ENCODE results near the gene PHC2. TPM values are rescaled to one million over a fixed set of nuclear protein-coding genes. Genes with fewer than 3 reads are reported as not detected.

Gene PHC2
- total RNA-seq, 4 donors from 2014 or later: 52.7 to 68.9 (median 59.8) TPM

DNA sequence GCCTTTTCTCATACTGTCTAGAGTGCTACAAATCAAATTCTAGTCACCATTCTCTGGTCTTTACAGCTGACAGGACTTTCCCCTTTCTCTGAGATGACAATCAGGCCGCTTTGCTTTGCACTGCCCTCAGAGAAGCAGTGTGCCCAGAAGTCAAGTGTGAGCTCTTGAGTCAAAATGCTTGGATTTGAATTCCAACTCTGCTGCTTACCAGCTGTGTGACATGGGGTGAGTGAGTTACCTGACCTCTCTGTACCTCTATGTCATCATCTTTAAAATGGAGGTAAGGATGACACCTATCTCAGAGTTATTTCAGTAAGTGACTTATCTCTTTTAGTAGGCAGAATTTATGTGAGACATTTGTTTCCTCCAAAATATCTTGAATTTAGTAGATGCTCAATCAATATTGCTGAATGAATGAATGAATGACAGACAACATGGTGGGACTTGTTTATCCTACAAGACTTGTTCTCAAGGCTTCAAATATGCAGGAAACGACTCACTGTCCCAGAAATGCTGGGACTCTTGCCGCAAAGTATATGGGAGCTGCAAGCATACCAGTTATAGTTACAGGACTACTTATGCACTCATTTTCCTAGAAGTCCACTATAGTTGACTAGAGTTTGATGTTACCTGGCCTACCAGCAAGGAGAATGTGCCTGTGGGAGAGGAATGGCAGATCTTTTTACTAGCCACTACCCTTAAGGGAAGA, 71.9 kb downstream of the PHC2 start:
- no peak for TF ChIP-seq POLR2AphosphoS5 (IDR thresholded peaks at IDR 0.05)
- TF ChIP-seq, protein P1, sequence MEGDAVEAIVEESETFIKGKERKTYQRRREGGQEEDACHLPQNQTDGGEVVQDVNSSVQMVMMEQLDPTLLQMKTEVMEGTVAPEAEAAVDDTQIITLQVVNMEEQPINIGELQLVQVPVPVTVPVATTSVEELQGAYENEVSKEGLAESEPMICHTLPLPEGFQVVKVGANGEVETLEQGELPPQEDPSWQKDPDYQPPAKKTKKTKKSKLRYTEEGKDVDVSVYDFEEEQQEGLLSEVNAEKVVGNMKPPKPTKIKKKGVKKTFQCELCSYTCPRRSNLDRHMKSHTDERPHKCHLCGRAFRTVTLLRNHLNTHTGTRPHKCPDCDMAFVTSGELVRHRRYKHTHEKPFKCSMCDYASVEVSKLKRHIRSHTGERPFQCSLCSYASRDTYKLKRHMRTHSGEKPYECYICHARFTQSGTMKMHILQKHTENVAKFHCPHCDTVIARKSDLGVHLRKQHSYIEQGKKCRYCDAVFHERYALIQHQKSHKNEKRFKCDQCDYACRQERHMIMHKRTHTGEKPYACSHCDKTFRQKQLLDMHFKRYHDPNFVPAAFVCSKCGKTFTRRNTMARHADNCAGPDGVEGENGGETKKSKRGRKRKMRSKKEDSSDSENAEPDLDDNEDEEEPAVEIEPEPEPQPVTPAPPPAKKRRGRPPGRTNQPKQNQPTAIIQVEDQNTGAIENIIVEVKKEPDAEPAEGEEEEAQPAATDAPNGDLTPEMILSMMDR (IDR thresholded peaks at IDR 0.05): no peak
- no peak for TF ChIP-seq EP300 (IDR thresholded peaks at IDR 0.05; ENCODE audit: low read depth)
- TF ChIP-seq POLR2A (IDR thresholded peaks at IDR 0.05): no peak
- in situ Hi-C loops (cut with MboI; ENCODE audit: low pct_ligation_motif_present in 1 of 4, low pct_unique_long_range_greater_than_20kb in 1 of 4, low sequenced_read_pairs in 3 of 4) (loop anchor here in 1 of 4 donors (25.0 kb wide), 1 partner anchor 103 kb away; the partner anchor contains the start of gene ZSCAN20), intact Hi-C loops (cut with DNase I; ENCODE audit: low total_unique reads) (no loop called here)
- Histone ChIP-seq H3K9me3 (no peaks in the 10 kb centered on the region), H3K27me3 (no peaks in the 10 kb centered on the region), H3K36me3 (no peaks in the 10 kb centered on the region), H3K4me1 (peaks cover 0 to 8% (median 2%) of the 10 kb centered on the region in 4 donors), H3K4me3 (no peak overlapping the region), H3K27ac (no peak overlapping the region)
- 82 to 86% methylated on average over 2 to 3 of the region's 3 CpGs for WGBS, 2 donors (ENCODE audit: low coverage in 1 of 2)
- no peak for DNase-seq

DNA sequence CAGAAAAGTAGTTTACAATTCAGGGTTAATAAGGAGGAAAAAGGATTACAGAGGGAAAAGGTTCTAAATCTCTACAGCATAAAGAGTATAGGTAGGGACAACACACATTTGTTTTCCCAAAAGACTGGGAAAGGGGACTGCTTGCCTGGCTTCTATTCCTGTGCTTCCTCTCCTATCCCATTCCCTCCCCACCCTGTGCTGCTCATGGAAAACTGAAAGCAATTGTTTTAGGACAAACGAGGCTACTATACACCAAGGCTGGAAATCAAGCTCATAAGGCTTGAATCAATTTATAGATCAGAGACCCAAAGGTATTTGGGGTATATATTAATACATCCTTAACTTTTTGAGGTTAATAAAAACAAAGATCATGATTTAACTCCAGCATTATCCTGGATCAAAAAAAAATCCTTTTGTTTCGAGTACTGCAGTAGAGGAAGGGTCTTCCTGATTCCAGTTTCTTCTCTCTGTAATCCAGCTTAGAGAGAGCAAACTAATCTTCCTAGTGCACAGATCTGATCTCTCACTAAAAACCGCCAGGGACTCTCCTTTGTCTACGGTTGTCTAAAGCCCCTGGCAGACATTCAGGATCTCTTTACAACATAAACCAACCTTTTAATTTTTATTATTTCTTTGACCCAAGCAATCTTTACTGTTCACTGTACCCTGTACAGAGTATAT, 72.6 kb downstream of the PHC2 start:
- intact Hi-C loops (cut with DNase I; ENCODE audit: low total_unique reads): no loop called here
- WGBS, 2 donors (ENCODE audit: low coverage in 1 of 2): 55 to 60% methylated on average over 2 to 4 of the region's 4 CpGs
- H3K4me3 ChIP-seq: no peak overlapping the region

DNA sequence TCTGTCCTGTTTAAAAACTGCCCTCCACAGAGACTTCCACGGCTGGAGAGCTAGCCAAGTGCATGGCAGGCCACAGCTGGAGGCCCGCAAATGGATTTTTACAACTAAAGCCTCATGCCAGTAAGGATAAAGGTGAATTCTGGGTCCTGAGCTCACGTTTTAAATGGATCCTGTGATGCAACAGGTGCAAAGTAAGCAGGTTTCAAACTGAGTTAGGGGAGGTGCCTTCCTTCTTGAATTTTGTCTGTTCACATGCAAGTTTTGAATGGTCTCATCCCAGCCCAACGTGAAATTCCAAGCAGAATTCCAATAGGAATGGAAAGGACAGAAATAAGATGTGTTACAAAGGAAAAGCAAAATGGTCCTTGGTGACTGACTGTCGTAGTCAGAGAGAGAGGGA, 73.8 kb downstream of the PHC2 start:
- no peak overlapping the region for H3K27ac ChIP-seq
- no peaks in the 10 kb centered on the region for H3K4me1 ChIP-seq
- in situ Hi-C loops (cut with MboI; ENCODE audit: low pct_ligation_motif_present in 1 of 4, low pct_unique_long_range_greater_than_20kb in 1 of 4, low sequenced_read_pairs in 3 of 4) (loop anchor here in 1 of 4 donors (25.0 kb wide), 1 partner anchor 105 kb away; the partner anchor contains the start of gene ZSCAN20), intact Hi-C loops (cut with DNase I; ENCODE audit: low total_unique reads) (no loop called here)
- H3K27me3 ChIP-seq: no peaks in the 10 kb centered on the region
- TF ChIP-seq POLR2A (IDR thresholded peaks at IDR 0.05) (no peak), EP300 (IDR thresholded peaks at IDR 0.05; ENCODE audit: low read depth) (no peak), POLR2AphosphoS5 (IDR thresholded peaks at IDR 0.05) (no peak)
- TF ChIP-seq, protein P1 (IDR thresholded peaks at IDR 0.05): no peak
- WGBS, 2 donors (ENCODE audit: low coverage in 1 of 2): 78 to 88% methylated on average over 3 to 5 of the region's 5 CpGs
- no peaks in the 10 kb centered on the region for H3K9me3 ChIP-seq
- no peak for DNase-seq
- no peaks in the 10 kb centered on the region for H3K36me3 ChIP-seq
- no peak overlapping the region for H3K4me3 ChIP-seq

More for the DNA sequence above, 72.6 kb downstream of the PHC2 start:
- no peak overlapping the region for H3K27ac ChIP-seq
- in situ Hi-C loops (cut with MboI; ENCODE audit: low pct_ligation_motif_present in 1 of 4, low pct_unique_long_range_greater_than_20kb in 1 of 4, low sequenced_read_pairs in 3 of 4): loop anchor here in 1 of 4 donors (25.0 kb wide), 1 partner anchor 104 kb away; the partner anchor contains the start of gene ZSCAN20
- DNase-seq: no peak
- no peaks in the 10 kb centered on the region for H3K36me3 ChIP-seq
- peaks cover 0 to under 1% (median 0%) of the 10 kb centered on the region in 4 donors for H3K4me1 ChIP-seq
- H3K27me3 ChIP-seq: no peaks in the 10 kb centered on the region
- TF ChIP-seq POLR2A (IDR thresholded peaks at IDR 0.05): no peak
- no peak for TF ChIP-seq POLR2AphosphoS5 (IDR thresholded peaks at IDR 0.05)
- no peak for TF ChIP-seq EP300 (IDR thresholded peaks at IDR 0.05; ENCODE audit: low read depth)
- TF ChIP-seq, protein P1 (IDR thresholded peaks at IDR 0.05): no peak
- H3K9me3 ChIP-seq: no peaks in the 10 kb centered on the region

DNA sequence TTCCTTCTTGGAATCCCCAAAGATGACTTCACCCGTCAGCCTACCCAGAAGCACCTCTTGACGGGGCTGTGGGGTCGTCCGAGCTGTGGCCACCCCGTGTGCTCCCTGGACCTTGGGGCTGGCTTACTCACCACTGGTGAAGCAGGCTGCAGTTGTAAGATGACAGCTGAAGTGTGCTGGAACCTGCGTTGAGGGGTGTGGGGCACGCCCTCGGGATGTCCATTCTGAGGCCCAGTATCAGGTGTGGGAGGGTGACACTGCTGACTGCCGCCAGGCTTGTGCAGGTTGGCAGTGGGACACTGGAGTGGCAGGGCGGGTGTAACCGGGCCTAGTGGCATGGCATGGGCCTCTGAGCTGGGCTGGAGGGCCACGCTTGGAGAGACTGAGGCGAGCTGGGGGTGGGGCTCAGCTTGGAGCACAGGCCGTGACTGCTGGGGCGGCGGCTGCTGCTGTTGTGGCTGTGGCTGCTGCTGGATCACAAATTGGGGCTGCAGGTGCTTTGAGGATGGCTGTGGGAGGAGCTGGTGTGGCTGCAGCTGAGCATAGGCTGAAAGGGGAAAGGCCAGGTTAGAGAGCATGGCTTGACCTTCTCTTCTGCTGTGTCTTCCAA, 76.1 kb downstream of the PHC2 start:
- WGBS, 2 donors (ENCODE audit: low coverage in 1 of 2): 88% methylated on average over 16 of the region's 16 CpGs; no CpG with 5 or more reads in 1 of the 2 donors
- peaks cover 0 to 7% (median 6%) of the 10 kb centered on the region in 4 donors for H3K4me1 ChIP-seq
- H3K27me3 ChIP-seq: no peaks in the 10 kb centered on the region
- no peak overlapping the region for H3K4me3 ChIP-seq
- no peak overlapping the region for H3K27ac ChIP-seq
- no peak for DNase-seq
- no peaks in the 10 kb centered on the region for H3K36me3 ChIP-seq
- no peaks in the 10 kb centered on the region for H3K9me3 ChIP-seq
- in situ Hi-C loops (cut with MboI; ENCODE audit: low pct_ligation_motif_present in 1 of 4, low pct_unique_long_range_greater_than_20kb in 1 of 4, low sequenced_read_pairs in 3 of 4) (loop anchor here in 1 of 4 donors (25.0 kb wide), 1 partner anchor 107 kb away; the partner anchor contains the start of gene ZSCAN20), intact Hi-C loops (cut with DNase I; ENCODE audit: low total_unique reads) (no loop called here)
- TF ChIP-seq EP300 (IDR thresholded peaks at IDR 0.05; ENCODE audit: low read depth) (no peak), POLR2A (IDR thresholded peaks at IDR 0.05) (no peak), POLR2AphosphoS5 (IDR thresholded peaks at IDR 0.05) (no peak)
- TF ChIP-seq, protein P1 (IDR thresholded peaks at IDR 0.05): no peak
